ENCODE results near the gene WDR82. TPM values are rescaled to one million over a fixed set of nuclear protein-coding genes. Genes with fewer than 3 reads are reported as not detected.
A peak's percentile ranks its signal among the peaks of the same experiment; 100 is the strongest.

WDR82 gene
- total and polyA plus RNA-seq, 9 of the 15 experiments (the other 6 are each of a cell fraction or from before 2014, with no cell fraction given) = 6.4 to 62.9 (median 37.1) TPM

- TF ChIP-seq CLOCK (CRISPR knock-in tag; IDR thresholded peaks at IDR 0.05; ENCODE audit: borderline replicate concordance) = no peak
- peak; percentile 86 for TF ChIP-seq SUPT5H (IDR thresholded peaks at IDR 0.05)
- TF ChIP-seq, protein P1, sequence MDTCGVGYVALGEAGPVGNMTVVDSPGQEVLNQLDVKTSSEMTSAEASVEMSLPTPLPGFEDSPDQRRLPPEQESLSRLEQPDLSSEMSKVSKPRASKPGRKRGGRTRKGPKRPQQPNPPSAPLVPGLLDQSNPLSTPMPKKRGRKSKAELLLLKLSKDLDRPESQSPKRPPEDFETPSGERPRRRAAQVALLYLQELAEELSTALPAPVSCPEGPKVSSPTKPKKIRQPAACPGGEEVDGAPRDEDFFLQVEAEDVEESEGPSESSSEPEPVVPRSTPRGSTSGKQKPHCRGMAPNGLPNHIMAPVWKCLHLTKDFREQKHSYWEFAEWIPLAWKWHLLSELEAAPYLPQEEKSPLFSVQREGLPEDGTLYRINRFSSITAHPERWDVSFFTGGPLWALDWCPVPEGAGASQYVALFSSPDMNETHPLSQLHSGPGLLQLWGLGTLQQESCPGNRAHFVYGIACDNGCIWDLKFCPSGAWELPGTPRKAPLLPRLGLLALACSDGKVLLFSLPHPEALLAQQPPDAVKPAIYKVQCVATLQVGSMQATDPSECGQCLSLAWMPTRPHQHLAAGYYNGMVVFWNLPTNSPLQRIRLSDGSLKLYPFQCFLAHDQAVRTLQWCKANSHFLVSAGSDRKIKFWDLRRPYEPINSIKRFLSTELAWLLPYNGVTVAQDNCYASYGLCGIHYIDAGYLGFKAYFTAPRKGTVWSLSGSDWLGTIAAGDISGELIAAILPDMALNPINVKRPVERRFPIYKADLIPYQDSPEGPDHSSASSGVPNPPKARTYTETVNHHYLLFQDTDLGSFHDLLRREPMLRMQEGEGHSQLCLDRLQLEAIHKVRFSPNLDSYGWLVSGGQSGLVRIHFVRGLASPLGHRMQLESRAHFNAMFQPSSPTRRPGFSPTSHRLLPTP (IDR thresholded peaks at IDR 0.05; ENCODE audit: borderline replicate concordance, extremely low read depth, insufficient read length) = peak; percentile 43
- peak; percentile 93 for TF ChIP-seq CREM (IDR thresholded peaks at IDR 0.05; ENCODE audit: low read depth)
- TF ChIP-seq STAG1 (CRISPR knock-in tag; IDR thresholded peaks at IDR 0.05; ENCODE audit: borderline replicate concordance) = no peak
- no peak for TF ChIP-seq IFI16 (CRISPR knock-in tag; IDR thresholded peaks at IDR 0.05)
- no peak for TF ChIP-seq RBM34 (IDR thresholded peaks at IDR 0.05; ENCODE audit: borderline replicate concordance, insufficient read depth, low read length)
- peak; percentile 49; the same call in 1 of the 2 replicates for TF ChIP-seq SMARCC2 (IDR thresholded peaks at IDR 0.05; ENCODE audit: low read depth)
- TF ChIP-seq ZC3H4 (CRISPR knock-in tag; IDR thresholded peaks at IDR 0.05; ENCODE audit: borderline replicate concordance) = no peak
- TF ChIP-seq PHB (CRISPR knock-in tag; IDR thresholded peaks at IDR 0.05) = no peak
- TF ChIP-seq TAF7 (tag; IDR thresholded peaks at IDR 0.05) = peak; percentile 63; the same call in 1 of the 2 replicates
- TF ChIP-seq NRF1 (conservative IDR thresholded peaks at IDR 0.05 in 1 of 2, IDR thresholded peaks at IDR 0.05 in 1 of 2) = peak; percentile 36 to 49; a peak in 3 of 4 replicates
- TF ChIP-seq LCOR (CRISPR knock-in tag; IDR thresholded peaks at IDR 0.05) = peak; percentile 33; the same call in 1 of the 2 replicates
- TF ChIP-seq ZNF41 (CRISPR knock-in tag; conservative IDR thresholded peaks at IDR 0.05) = no peak
- TF ChIP-seq RNF219 (CRISPR knock-in tag; IDR thresholded peaks at IDR 0.05) = no peak
- TF ChIP-seq ELF4 (CRISPR knock-in tag; IDR thresholded peaks at IDR 0.05) = no peak
- TF ChIP-seq CGGBP1 (CRISPR knock-in tag; IDR thresholded peaks at IDR 0.05) = no peak
- no peak for TF ChIP-seq BCOR (IDR thresholded peaks at IDR 0.05)
Measured at GRCh38 chr3:52278510-52279069, at the start of gene WDR82 (continued).
